Memory B cell (primary cell): ENCODE measurements around the gene ZNF554.
"Not testable (repeated sequence)": the region's sequence is repeated elsewhere in the genome, so short reads cannot be mapped to it uniquely, and the experiment has no call there.

Experiments
- ATAC-seq: fragments of 150-1000 bp; cut with Tn5 transposase; 2 replicates; pipeline ENCODE4 v1.10.0; 2021; ENCODE audit warnings: low read depth, mild to moderate bottlenecking, moderate library complexity
- DNase-seq, 2 donors: peaks; one replicate each; pipeline ENCODE4 v3.0.0; 2022; ENCODE audit warnings: low spot score in 2 of 2
- H3K27ac Mint-ChIP-seq: one replicate; pipeline ENCODE4 v1.8.0; 2022; ENCODE audit warnings: mild to moderate bottlenecking, moderate library complexity, mixed read lengths
- H3K27me3 Mint-ChIP-seq: one replicate; pipeline ENCODE4 v1.8.0; 2022; ENCODE audit warnings: mixed read lengths
- H3K36me3 Mint-ChIP-seq: one replicate; pipeline ENCODE4 v1.8.0; 2022; ENCODE audit warnings: mild to moderate bottlenecking, mixed read lengths
- H3K4me1 Mint-ChIP-seq: one replicate; pipeline ENCODE4 v1.8.0; 2022; ENCODE audit warnings: mixed read lengths
- H3K4me3 Mint-ChIP-seq: one replicate; pipeline ENCODE4 v1.8.0; 2022; ENCODE audit warnings: mild to moderate bottlenecking, moderate library complexity, mixed read lengths
- H3K9me3 Mint-ChIP-seq: one replicate; pipeline ENCODE4 v1.8.0; 2022; ENCODE audit warnings: mixed read lengths

The ZNF554 gene

GRCh38 chr19:2808129-2808941 is 11.3 kb upstream of the ZNF554 start:
- ATAC-seq (no peak), DNase-seq (no peak)
- peaks cover 12% of the 10 kb centered on the region for H3K36me3 Mint-ChIP-seq
- no peaks in the 10 kb centered on the region for H3K9me3 Mint-ChIP-seq
- H3K4me3 Mint-ChIP-seq = no peak overlapping the region
- no peaks in the 10 kb centered on the region for H3K27me3 Mint-ChIP-seq
- H3K27ac Mint-ChIP-seq = no peak overlapping the region
- no peaks in the 10 kb centered on the region for H3K4me1 Mint-ChIP-seq

- Mint-ChIP-seq H3K36me3 (peaks cover 8% of the 10 kb centered on the region), H3K27me3 (no peaks in the 10 kb centered on the region), H3K9me3 (no peaks in the 10 kb centered on the region), H3K4me3 (no peak overlapping the region), H3K27ac (no peak overlapping the region), H3K4me1 (no peaks in the 10 kb centered on the region)
- ATAC-seq (no peak), DNase-seq (no peak)
Observed at GRCh38 chr19:2809387-2810140, 10.1 kb upstream of the ZNF554 start.

DNA sequence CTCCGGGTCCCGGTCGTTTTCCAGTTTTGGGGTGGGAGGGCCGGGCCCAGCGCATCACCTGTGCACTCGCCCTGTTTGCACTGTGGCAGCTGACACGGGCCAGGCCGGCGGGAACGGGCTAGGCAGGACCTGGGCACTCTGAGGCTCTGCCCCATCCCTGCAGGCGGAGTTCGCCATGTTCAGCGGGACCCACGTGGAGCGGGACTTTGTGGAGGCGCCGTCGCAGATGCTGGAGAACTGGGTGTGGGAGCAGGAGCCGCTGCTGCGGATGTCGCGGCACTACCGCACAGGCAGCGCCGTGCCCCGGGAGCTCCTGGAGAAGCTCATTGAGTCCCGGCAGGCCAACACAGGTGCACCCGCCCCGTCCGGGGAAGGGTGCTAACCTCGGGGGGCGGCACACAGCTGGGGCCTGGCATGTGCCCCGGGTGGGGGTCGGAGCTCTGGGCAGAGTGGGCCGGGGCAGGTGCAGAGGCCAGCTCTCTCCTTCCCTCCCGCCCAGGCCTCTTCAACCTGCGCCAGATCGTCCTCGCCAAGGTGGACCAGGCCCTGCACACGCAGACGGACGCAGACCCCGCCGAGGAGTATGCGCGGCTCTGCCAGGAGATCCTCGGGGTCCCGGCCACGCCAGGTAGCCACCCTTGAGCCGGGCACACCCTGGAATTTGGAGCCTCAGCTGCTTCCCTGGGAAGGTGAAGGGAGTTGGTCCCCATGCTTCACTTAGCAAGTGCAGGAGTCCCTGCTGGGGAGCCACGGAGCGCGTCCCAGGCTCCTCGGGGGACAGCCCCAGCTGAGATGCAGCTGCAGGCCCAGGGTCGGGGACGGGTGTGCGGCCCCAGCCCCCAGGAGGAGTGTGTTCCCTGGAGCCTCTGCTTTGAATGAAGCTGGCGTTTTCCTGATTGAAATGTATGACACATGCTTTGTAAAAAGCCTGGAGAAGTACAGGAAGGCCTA is 9.3 kb upstream of the ZNF554 start:
- H3K9me3 Mint-ChIP-seq = no peaks in the 10 kb centered on the region
- no peaks in the 10 kb centered on the region for H3K4me1 Mint-ChIP-seq
- no peak overlapping the region for H3K27ac Mint-ChIP-seq
- no peaks in the 10 kb centered on the region for H3K27me3 Mint-ChIP-seq
- H3K36me3 Mint-ChIP-seq = peaks cover 6% of the 10 kb centered on the region
- no peak for DNase-seq
- H3K4me3 Mint-ChIP-seq = no peak overlapping the region
- no peak for ATAC-seq

DNA sequence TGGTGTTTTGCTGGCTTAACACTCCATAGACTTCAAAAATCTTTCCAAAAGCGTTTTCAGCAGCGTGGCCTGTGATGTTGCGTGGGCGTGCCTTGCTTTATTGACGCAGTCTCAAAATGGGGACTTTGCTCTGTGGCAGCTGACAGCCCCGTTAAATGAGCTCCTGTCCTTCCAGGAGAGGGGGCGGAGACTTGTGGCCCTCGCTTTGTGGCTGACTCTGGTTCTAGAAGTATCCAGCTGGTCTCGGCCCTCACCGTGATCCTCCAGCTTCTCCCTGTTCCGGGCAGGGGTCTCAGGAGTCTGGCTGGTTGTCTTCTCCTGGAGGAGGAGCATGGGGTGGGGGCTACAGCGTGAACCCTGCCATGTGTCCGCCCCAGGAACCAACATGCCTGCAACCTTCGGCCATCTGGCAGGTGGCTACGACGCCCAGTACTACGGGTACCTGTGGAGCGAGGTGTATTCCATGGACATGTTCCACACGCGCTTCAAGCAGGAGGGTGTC is 8.4 kb upstream of the ZNF554 start:
- no peak overlapping the region for H3K27ac Mint-ChIP-seq
- no peaks in the 10 kb centered on the region for H3K4me1 Mint-ChIP-seq
- no peak overlapping the region for H3K4me3 Mint-ChIP-seq
- no peak for DNase-seq
- no peak for ATAC-seq
- no peaks in the 10 kb centered on the region for H3K27me3 Mint-ChIP-seq
- peaks cover 4% of the 10 kb centered on the region for H3K36me3 Mint-ChIP-seq
- no peaks in the 10 kb centered on the region for H3K9me3 Mint-ChIP-seq

DNA sequence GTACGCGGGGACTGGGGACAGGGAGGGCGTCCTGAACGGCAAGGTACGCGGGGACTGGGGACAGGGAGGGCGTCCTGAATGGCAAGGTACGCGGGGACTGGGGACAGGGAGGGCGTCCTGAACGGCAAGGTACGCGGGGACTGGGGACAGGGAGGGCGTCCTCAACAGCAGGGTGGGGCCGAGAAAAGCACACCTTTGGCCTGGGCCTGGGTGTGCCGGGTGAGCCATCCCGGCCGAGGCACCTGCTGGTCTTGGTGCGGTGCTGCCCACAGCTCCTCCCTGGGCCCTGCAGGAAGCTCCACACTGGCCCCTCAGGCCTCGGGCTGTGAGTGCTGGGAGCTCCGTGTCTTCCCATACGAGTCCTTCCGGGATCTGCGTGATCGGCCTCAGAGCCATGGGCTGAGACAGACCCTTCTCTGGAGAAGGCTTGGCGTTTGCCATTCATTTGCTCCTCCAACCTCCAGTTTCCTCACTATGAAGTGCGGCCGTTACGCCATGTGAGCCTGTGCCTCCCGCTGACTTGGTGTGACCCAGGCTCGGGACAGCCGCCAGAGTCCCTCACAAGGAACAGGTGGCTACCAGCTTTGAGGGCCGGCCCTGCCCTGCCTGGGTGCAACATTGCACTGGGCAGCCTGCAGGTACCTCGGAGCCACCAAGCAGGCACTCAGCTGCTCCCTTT is 7.8 kb upstream of the ZNF554 start:
- no peak for DNase-seq
- no peaks in the 10 kb centered on the region for H3K4me1 Mint-ChIP-seq
- no peaks in the 10 kb centered on the region for H3K27me3 Mint-ChIP-seq
- H3K9me3 Mint-ChIP-seq = no peaks in the 10 kb centered on the region
- no peak overlapping the region for H3K4me3 Mint-ChIP-seq
- no peak for ATAC-seq
- H3K27ac Mint-ChIP-seq = no peak overlapping the region
- peaks cover 4% of the 10 kb centered on the region for H3K36me3 Mint-ChIP-seq

DNA sequence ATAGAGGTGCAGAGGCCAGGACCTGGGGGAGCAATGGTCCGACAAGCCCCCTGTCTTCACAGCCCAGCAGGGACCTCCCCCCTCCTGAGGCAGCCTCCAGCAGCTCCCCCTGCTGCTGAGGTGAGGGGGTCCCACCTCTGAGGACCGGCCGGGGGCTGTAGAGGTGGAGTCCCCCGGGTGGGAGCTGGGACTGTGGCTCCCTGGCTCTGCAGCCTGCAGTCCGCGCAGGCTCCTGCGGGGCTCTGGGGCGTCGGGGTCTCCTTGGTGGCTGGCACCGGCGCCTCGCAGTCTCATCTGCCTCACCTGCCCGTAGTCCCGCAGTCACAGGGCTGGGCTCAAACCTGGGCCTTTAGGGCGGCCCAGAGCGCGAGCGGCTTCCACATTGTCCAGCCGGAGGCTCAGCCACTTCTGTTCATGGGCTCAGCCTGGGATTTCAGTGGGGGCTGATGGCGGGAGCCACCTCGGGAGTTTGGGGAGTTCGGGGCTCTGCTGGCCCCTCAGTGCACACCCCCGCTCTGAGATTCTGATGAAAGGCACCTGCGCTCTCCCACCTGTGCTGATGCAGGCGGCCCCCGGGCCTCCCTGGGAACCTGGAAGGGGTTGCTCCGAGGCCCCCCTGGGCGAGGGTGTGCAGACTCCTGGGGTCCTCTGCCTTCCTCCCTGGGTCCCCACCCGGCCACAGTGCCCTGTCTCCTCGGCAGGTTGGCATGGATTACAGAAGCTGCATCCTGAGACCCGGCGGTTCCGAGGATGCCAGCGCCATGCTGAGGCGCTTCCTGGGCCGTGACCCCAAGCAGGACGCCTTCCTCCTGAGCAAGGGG is 7.0 kb upstream of the ZNF554 start:
- Mint-ChIP-seq H3K4me3 (no peak overlapping the region), H3K36me3 (peaks cover 4% of the 10 kb centered on the region), H3K27ac (no peak overlapping the region), H3K4me1 (peaks cover 2% of the 10 kb centered on the region), H3K27me3 (no peaks in the 10 kb centered on the region), H3K9me3 (no peaks in the 10 kb centered on the region)
- ATAC-seq (no peak), DNase-seq (no peak)

DNA sequence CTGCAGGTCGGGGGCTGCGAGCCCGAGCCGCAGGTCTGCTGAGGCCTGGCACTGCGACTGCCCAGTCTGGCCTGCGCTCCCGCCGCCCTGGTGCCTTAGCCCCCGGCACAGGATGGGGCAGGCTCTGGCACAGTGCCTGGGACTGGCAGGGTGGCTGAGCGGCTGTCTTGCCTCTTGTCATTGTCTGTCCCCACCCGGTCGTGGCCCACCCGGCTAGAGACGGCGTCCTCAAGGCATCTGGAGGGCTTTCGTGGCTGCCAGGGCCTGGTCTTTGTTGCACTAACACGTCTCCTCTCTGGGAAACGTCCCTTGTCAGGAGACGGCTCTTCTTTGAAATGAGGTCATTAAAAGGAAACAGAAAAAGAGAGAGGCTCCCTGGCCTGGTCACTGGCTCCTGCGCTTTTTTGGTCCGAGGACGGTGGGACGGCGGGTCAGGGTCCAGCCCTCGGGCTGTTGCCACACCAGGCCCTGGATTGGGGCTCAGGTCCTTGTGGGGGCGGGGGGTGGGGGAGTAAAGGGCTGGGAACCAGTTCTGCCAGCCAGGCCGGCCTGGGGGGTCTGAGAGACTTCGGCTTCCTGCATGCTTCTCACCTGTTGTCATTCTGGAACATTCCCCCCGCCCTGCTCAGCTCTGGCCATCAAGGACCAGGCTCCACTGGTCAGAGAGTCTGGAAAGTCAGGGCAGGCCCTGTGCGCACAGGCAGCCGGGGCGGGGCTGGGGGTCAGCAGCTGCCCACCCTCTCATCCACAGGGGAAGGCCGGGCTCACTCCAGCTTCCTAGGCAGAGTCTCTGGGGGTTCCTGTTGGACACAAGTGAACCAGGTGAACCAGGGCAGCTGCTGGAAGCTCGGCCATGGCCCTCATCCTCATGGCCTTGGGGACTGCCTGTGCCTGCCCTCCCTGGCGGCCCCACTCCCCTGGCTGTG is 6.2 kb upstream of the ZNF554 start:
- Mint-ChIP-seq H3K4me1 (peaks cover 4% of the 10 kb centered on the region), H3K36me3 (peaks cover 4% of the 10 kb centered on the region), H3K27me3 (no peaks in the 10 kb centered on the region), H3K27ac (no peak overlapping the region), H3K4me3 (no peak overlapping the region), H3K9me3 (no peaks in the 10 kb centered on the region)
- ATAC-seq (no peak), DNase-seq (no peak)

- H3K27ac Mint-ChIP-seq = no peak overlapping the region
- no peak for DNase-seq
- peaks cover 5% of the 10 kb centered on the region for H3K4me1 Mint-ChIP-seq
- no peaks in the 10 kb centered on the region for H3K36me3 Mint-ChIP-seq
- H3K27me3 Mint-ChIP-seq = no peaks in the 10 kb centered on the region
- no peaks in the 10 kb centered on the region for H3K9me3 Mint-ChIP-seq
- no peak for ATAC-seq
- no peak overlapping the region for H3K4me3 Mint-ChIP-seq
Observed at GRCh38 chr19:2814426-2814825, 5.2 kb upstream of the ZNF554 start.

DNA sequence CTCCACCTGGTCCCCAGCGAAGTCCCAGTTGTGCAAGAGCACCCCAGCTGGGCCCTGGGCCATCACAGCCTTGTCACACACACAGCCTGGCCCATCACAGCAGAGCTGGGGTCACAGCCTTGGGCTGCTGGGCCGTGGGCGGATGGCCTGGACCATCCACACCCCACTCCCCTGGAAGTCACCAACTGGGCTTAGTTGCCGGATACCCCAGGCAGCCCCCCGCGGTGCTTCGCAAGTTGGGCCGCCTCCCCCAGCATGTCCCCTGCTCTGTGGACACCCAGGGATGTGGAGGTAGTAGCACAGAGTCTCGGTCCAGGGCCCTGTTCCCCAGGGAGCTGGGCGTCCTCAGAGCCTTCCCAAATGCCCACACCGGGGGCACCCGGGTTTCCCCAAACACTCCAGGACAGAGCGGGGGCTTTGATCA is 4.5 kb upstream of the ZNF554 start:
- Mint-ChIP-seq H3K27ac (no peak overlapping the region), H3K9me3 (no peaks in the 10 kb centered on the region), H3K36me3 (no peaks in the 10 kb centered on the region), H3K4me3 (no peak overlapping the region), H3K27me3 (no peaks in the 10 kb centered on the region), H3K4me1 (peaks cover 6% of the 10 kb centered on the region)
- ATAC-seq (no peak), DNase-seq (no peak)

GRCh38 chr19:2815923-2816322 is 3.7 kb upstream of the ZNF554 start:
- Mint-ChIP-seq H3K27ac (no peak overlapping the region), H3K27me3 (no peaks in the 10 kb centered on the region), H3K36me3 (no peaks in the 10 kb centered on the region), H3K4me3 (no peak overlapping the region), H3K4me1 (peaks cover 7% of the 10 kb centered on the region), H3K9me3 (no peaks in the 10 kb centered on the region)
- ATAC-seq (no peak), DNase-seq (no peak)

DNA sequence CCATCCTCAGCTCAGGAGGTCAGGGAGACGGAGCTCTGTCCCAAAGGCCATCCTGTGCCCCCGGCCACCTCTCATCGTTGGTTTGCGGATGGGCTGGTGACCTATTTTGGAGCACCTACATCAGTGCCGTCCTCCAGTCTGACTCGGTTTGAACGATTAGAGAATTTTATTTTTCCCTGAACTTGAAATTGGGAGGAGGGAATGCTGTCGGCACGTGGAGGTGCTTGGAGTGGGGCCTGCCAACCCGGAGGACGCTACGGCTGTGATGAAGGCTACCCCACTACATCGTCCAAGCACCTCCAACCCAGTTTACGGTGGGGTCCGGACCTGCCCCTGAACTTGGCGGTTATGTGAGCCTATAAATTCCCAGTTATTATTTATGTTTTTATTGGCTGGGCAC is 3.0 kb upstream of the ZNF554 start:
- ATAC-seq (no peak), DNase-seq (no peak)
- Mint-ChIP-seq H3K4me1 (peaks cover 7% of the 10 kb centered on the region), H3K27me3 (no peaks in the 10 kb centered on the region), H3K9me3 (no peaks in the 10 kb centered on the region), H3K4me3 (no peak overlapping the region), H3K36me3 (no peaks in the 10 kb centered on the region), H3K27ac (no peak overlapping the region)

DNA sequence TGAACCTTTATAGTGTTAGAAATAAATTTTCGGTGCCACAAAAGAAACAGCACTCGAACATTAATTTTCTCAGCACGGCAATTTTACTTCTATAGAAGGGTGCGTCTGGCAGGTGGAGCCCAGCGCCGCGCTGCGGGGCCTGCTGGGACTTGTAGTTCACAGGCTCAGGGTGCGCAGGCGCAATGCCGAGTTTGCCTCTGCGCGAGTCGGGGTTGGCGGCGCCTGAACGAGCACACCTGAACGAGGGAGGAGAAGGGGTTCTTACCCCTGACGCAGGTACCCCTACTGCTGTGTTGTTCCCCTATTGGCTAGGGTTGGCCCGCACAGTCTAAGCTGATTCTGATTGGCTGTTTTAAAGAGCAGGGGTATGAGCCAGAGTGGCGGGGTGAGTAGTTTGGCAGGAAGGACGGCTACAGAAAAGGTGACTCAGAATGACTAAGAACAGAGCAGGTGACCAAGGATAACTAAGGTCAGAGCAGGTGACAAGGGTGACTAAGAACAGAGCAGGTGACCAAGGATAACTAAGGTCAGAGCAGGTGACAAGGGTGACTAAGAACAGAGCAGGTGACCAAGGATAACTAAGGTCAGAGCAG is 2.3 kb upstream of the ZNF554 start:
- not testable (repeated sequence) for H3K9me3 Mint-ChIP-seq, H3K36me3 Mint-ChIP-seq, ATAC-seq, H3K27ac Mint-ChIP-seq, H3K4me3 Mint-ChIP-seq, H3K4me1 Mint-ChIP-seq, H3K27me3 Mint-ChIP-seq, DNase-seq
